Left ventricle myocardium superior (tissue), 1 donor: ENCODE results near the gene TRPC3. TPM values are rescaled to one million over a fixed set of nuclear protein-coding genes. Genes with fewer than 3 reads are reported as not detected.

ENCODE experiments used
- ATAC-seq: fragments of 200-7000 bp; cut with Tn5 transposase; one replicate; pipeline ENCODE4 v1.9.1; 2020; ENCODE audit warnings: mild to moderate bottlenecking, moderate library complexity
- DNase-seq: peaks from one replicate; pipeline ENCODE4 v3.0.0-alpha.2; 2020
- intact Hi-C: fragments of 100-400 bp; cut with micrococcal nuclease; formaldehyde crosslinking; loops from one replicate; pipeline ENCODE4 v1.11.0; 2022
- total RNA-seq: library from RNA; stranded (reverse); fragmentation: NEBNext Ultra II Directional; extraction: Animal tissue kit (Norgen Biotek cat#: 25700); gene quantifications from one replicate; pipeline ENCODE4 v1.2.1, GENCODE V29; 2021
- donor health status: DM: no; HTN: yes; CAD: no; lungs with severe emphysema.

Gene TRPC3
- total RNA-seq, 1 donor from 2014 or later = 0.25 TPM

DNA sequence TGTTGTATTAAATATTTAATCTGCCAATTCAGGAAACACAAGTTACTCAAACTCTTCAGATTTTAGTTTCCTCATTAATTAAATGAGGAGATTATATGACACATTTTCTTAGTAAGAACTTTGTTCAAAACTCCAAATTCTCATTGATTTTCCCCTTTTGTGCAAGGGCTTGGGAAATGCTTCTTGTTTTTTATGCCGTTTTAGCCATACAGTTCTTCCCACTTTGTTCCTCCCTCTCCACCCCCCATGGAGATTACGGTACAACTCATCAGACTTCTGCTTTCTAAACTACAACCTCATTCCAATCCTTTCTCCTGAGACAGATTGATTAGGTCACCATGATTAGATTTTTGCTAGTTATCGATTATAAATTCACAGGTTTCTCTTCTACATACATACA, 70.7 kb downstream of the TRPC3 start:
- ATAC-seq = no peak
- no peak for DNase-seq
- intact Hi-C loops = no loop called here

DNA sequence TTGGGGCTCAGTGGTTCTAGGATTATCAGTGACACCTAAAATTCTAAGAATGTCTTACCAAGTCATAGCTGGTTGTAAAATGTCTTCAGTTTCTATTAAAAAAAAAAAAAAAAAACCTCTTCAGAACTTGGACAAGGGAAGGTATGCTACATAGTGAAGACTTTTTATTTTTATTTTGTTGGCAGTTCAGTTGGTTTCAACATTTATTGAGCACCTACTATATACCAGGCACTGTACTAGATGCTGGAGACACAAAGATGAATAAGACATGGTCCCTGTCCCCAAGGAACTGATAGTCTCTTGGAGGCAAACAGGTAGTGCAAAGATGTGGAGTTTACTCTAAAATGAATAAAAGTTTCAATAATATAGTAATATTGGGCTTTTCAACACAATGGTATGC, 72.7 kb downstream of the TRPC3 start:
- DNase-seq = no peak
- intact Hi-C loops = no loop called here
- no peak for ATAC-seq

DNA sequence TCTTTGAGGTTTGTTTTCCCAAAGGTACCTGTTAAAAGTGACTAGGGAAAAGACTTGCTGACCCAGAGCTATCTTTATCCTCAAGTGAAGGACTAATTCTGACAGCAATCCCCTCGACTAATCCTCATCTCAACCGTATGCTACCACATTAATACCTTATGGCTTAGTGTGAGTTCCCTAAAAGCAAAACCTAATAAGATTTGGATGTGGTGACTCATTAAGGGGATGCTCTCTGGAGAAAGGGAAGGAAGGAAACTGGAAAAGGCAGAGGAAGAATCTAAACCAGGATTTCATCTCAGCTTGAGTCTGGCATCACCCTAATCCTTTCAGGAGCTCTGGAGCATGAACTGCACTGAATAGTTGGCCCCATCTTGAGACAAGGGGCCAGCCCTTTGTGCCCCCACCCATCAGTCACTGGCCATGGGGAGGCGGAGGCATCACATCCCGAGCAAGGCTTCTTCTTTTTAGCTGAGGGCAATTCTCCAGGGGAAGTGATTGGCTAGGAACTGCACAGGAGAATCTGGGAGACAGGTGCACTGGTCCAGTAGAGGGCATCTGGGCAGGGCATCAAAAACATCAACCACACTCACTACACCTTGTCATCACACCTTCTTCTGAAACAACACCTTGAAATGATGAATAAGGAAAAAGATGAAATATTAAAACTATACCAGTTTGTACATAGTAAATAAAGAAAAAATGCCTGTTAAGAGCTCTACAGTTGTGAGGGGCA, 74.7 kb downstream of the TRPC3 start:
- intact Hi-C loops = no loop called here
- ATAC-seq (no peak), DNase-seq (no peak)

- ATAC-seq = no peak
These were observed 75.8 kb downstream of the TRPC3 start for GRCh38 chr4:121876070-121876469.

GRCh38 chr4:121875652-121876051, 76.2 kb downstream of the TRPC3 start:
- intact Hi-C loops = no loop called here
- ATAC-seq = no peak
- DNase-seq = no peak

More at GRCh38 chr4:121876070-121876469, 75.8 kb downstream of the TRPC3 start:
- no peak for DNase-seq
- intact Hi-C loops = no loop called here

- no peak for DNase-seq
- ATAC-seq = no peak
- intact Hi-C loops = no loop called here
These were observed 78.3 kb downstream of the TRPC3 start for GRCh38 chr4:121873604-121874003.

- intact Hi-C loops = no loop called here
- DNase-seq (peak; percentile 98), ATAC-seq (peak; percentile 100)
These were observed 81.7 kb downstream of the TRPC3 start, which contains the start of gene BBS7 for GRCh38 chr4:121869841-121870822. Gene BBS7, minus strand, starts transcription at chr4:121870474. Its CDS starts 161 bp downstream, at chr4:121870313.

DNA sequence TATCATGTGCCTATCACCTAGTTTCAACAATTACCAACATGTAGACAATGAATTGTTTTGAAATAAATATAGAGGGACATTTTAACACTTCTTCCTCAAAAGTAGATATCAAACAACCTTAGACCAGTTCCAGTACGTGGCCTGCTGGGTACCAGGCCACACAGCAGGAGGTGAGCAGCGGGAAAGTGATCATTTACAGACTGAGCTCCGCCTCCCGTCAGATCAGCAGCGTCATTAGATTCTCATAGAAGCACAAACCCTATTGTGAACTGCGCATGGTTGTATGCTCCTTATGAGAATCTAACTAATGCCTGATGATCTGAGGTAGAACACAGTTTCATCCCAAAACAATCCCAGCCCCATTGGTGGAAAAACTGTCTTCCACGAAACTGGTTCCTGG, 88.1 kb downstream of the TRPC3 start:
- DNase-seq (no peak), ATAC-seq (no peak)
- intact Hi-C loops = no loop called here

DNA sequence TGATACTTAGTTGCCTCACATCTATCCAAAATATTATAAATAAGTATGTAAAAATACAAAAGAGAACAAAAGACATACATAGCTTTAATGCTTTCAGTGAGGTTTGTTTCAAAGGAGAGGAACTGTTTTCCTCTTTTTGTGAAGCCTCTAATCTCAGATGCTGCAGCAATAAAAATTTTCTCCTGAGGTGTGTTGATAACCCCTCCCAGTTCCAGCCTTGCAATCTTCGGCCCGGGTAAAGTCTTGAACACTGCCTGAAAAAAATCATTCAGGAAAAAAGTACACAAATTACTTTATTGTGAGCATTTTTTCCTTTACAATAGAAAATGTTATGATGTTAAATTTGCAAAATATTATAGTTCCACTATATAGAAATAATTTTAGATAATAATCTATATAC, 90.4 kb downstream of the TRPC3 start:
- intact Hi-C loops = no loop called here
- no peak for ATAC-seq
- no peak for DNase-seq

- intact Hi-C loops = no loop called here
- no peak for DNase-seq
- no peak for ATAC-seq
These were observed 91.7 kb downstream of the TRPC3 start for GRCh38 chr4:121860121-121860520.

DNA sequence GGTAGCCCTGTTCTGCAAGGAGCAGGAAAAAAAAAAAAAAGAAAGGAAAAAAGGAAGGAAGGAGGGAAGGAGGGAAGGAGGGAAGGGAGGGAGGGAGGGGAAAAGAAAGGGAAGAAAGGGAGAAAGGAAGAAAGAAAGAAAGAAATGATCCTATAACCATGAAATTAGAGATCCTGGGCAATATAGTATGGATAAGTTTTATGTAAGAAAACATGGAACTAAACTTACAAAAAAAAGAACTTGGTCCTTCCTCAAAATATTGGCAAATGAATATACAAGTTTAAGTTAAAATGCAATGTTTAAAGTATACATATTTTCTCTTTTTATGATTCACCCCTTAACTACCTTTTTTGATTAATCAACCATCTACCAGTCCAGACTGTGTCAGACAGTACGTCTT, 100.5 kb downstream of the TRPC3 start:
- intact Hi-C loops = no loop called here

GRCh38 chr4:121846662-121847061, 105.2 kb downstream of the TRPC3 start:
- ATAC-seq = no peak
- intact Hi-C loops = no loop called here
- no peak for DNase-seq

More for the DNA sequence above, 100.5 kb downstream of the TRPC3 start:
- DNase-seq (no peak), ATAC-seq (no peak)

GRCh38 chr4:121842862-121843261, 109.0 kb downstream of the TRPC3 start:
- intact Hi-C loops = no loop called here
- DNase-seq = no peak
- ATAC-seq = no peak

DNA sequence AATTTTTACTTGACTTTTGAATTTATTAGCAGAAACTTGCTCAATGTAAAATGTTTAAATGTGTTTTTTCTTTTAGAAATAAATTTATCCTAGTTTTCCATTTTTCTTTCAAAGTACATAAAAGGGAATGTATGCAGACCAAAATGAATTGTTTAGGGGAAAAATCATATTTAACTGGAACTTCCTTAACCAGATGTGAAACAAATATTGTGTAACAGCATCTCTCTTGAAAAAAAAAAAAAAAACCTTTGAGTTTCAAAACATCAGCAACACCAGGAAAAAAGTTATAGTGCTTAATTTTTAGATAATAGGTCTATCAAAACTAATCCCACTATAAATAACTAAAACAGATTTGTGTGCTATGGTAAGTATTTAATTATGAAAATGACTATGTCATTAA, 113.7 kb downstream of the TRPC3 start:
- intact Hi-C loops = no loop called here
- no peak for ATAC-seq
- DNase-seq = no peak

- DNase-seq (no peak), ATAC-seq (no peak)
- intact Hi-C loops = no loop called here
These were observed 122.3 kb downstream of the TRPC3 start for GRCh38 chr4:121829511-121829910.

Other genes with a start within 250 kb of the TRPC3 start
- not detected for gene SMIM43, start 186.9 kb downstream of the TRPC3 start, total RNA-seq
- gene EXOSC9, start 150.7 kb downstream of the TRPC3 start, total RNA-seq = 9.4 TPM
- 0.82 TPM for gene CCNA2, start 128.2 kb downstream of the TRPC3 start, total RNA-seq
- gene BBS7, start 81.6 kb downstream of the TRPC3 start, total RNA-seq = 5.3 TPM
- gene BLTP1, start 200.3 kb upstream of the TRPC3 start, total RNA-seq = 30.7 TPM